ENCODE measurements around the gene SLC9A5.

Gene SLC9A5, protein sequence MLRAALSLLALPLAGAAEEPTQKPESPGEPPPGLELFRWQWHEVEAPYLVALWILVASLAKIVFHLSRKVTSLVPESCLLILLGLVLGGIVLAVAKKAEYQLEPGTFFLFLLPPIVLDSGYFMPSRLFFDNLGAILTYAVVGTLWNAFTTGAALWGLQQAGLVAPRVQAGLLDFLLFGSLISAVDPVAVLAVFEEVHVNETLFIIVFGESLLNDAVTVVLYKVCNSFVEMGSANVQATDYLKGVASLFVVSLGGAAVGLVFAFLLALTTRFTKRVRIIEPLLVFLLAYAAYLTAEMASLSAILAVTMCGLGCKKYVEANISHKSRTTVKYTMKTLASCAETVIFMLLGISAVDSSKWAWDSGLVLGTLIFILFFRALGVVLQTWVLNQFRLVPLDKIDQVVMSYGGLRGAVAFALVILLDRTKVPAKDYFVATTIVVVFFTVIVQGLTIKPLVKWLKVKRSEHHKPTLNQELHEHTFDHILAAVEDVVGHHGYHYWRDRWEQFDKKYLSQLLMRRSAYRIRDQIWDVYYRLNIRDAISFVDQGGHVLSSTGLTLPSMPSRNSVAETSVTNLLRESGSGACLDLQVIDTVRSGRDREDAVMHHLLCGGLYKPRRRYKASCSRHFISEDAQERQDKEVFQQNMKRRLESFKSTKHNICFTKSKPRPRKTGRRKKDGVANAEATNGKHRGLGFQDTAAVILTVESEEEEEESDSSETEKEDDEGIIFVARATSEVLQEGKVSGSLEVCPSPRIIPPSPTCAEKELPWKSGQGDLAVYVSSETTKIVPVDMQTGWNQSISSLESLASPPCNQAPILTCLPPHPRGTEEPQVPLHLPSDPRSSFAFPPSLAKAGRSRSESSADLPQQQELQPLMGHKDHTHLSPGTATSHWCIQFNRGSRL

DNA sequence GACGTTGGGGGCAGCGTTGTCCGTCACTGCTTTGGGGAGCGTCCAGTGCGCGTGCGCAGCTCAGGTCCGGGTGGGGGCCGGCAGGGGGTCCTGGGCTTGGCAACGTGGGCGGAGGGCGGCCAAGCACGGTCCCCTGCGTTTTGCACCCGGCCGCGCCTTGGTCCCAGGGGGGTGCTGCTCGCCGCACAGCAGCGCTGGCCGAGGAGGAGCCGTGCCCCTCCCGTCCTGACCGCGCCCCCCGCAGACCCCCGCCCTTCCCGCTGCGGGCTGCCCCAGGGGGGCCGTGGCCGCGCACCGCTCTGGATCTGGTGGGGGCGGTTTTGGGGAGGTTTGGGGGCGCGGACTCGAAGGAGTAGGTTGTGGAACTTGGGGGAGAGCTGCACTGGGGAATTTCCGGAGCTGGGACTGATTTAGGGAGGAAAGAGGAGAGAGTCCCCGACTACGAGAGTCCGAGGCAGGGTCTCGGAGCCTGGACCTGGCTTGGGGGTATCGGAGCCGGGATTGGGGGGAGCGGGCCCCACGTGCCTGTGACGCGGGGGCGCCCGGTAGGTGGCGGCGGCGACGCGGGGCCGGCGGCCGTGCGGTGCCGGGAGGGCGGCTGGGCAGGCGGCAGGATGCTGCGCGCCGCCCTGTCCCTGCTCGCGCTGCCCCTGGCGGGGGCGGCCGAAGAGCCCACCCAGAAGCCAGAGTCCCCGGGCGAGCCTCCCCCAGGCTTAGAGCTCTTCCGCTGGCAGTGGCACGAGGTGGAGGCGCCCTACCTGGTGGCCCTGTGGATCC lies at the start of gene SLC9A5:
TSS of gene SLC9A5 (plus strand) at position 579 of the 777 bp plus-strand sequence. CDS start at position 615, 36 bp downstream.
- DNase-seq (ENCODE audit: low spot score), result no peak

DNA sequence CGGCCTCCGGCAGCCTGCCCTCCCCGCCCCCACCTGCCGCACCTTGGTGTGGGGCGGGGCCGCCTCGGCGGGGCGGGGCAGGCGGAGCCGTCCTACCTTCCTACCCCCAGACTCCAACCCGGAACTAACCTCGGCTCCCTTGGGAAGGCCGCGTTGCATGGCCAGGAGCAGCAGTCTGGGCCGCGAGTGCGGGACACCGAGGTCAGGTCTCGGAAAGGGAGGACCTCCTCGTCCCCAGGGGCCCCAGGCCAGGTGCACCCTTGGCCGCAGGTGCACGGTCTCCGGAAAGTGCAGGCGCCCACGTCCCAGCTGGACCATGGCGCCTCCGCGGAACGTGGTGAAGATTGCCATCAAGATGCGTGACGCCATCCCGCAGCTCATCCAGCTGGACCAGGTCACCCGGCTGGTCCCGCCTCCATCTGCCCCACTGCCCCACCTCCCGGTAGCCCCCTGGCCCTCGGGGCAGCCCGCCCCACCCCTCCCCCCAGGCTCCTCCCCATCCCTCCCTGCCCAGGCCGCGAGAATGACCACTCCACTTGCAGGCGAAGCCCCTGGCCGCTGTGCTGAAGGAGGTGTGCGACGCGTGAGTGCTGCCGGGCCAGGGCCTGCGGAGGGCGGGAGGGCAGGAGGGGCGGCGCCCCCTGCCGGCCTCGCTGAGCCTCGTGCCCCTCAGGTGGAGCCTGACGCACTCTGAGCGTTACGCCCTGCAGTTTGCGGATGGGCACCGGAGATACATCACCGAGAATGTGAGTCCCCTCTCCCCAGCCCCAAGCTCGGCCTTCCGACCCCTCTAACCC lies 49.6 kb upstream of the SLC9A5 start, which contains the start of gene ELMO3:
TSS of gene ELMO3 (plus strand) at position 121 of the 797 bp plus-strand sequence. CDS start at position 317, 196 bp downstream.
- DNase-seq (ENCODE audit: low spot score), result no peak

DNA sequence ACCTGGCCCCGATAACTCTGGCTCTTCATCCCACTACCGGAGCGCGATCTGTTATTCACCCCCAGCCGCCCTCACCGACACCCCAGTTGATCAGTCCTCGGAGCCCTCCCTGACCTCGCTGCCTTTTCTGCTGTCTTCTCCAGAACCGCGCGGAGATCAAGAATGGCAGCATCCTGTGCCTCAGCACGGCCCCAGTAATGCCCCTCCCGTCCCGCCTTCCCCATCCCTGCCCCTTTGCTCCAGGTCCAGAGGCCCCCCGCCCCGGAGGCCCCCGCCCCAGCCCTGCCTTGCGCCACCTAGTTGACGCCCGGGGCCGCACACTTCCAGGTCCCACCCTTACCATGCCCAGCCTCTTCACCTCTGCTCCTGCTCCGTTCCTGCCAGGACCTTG lies 49.0 kb upstream of the SLC9A5 start:
- DNase-seq (ENCODE audit: low spot score), result no peak

DNA sequence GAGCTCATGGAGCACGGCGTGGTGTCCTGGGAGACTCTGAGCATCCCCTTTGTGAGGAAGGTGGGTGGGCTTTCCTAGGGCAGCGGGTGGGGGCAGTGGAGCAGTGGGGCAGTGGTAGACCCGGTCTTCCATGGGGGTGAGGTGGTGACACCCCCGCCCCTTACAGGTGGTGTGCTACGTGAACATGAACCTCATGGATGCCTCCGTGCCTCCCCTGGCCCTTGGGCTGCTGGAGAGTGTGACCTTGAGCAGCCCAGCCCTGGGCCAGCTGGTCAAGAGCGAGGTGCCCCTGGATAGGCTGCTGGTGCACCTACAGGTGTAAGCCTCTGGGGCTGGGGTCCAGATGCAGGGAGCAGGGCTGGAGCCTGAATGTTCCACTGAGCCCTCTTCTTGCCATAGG lies 48.3 kb upstream of the SLC9A5 start:
- DNase-seq (ENCODE audit: low spot score), result no peak

DNA sequence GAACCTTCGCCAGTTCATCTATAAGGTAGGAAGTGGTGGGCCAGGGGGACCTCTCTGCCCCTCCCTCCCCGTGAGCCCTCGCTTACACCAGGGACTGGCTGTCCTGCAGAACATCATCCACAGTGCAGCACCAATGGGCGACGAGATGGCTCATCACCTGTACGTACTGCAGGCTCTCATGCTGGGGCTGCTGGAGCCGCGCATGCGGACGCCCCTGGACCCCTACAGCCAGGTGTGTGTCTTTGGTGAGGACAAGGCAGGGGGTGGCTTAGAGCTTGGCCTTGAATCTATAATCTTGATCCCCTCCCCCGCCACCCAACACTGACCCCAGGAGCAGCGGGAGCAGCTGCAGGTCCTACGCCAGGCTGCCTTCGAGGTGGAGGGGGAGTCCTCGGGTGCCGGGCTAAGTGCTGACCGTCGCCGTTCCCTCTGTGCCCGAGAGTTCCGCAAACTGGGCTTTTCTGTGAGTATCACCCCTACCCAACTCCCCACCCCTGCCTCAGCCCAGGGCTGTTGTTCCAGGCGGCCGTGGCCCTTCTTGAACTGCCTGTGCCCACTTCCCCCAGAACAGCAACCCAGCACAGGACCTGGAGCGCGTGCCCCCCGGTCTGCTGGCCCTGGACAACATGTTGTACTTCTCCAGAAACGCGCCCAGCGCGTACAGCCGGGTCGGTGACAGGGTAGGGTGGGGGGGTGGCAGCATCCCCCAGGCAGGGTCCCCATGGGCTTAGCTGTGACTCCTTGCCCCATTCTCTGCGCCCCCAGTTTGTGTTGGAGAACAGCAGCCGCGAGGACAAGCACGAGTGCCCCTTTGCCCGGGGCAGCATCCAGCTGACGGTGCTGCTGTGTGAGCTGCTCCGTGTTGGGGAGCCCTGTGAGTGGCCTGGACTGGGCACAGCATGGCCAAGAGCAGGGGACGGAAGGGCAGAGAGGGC lies 47.1 kb upstream of the SLC9A5 start:
- DNase-seq (ENCODE audit: low spot score), result no peak

DNA sequence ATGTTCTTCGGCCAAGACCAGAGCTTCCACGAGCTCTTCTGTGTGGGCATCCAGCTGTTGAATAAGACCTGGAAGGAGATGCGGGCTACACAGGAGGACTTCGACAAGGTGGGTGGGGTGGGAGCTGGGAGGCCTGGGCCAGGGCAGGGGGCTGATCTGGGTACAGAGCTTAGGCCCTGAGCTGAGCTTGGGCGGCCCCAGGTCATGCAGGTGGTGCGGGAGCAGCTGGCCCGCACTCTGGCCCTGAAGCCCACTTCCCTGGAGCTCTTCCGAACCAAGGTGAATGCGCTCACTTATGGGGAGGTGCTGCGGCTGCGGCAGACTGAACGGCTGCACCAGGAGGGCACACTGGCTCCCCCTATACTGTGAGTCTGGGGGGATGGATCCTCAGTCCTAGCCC lies 46.4 kb upstream of the SLC9A5 start:
- DNase-seq (ENCODE audit: low spot score), result no peak

DNA sequence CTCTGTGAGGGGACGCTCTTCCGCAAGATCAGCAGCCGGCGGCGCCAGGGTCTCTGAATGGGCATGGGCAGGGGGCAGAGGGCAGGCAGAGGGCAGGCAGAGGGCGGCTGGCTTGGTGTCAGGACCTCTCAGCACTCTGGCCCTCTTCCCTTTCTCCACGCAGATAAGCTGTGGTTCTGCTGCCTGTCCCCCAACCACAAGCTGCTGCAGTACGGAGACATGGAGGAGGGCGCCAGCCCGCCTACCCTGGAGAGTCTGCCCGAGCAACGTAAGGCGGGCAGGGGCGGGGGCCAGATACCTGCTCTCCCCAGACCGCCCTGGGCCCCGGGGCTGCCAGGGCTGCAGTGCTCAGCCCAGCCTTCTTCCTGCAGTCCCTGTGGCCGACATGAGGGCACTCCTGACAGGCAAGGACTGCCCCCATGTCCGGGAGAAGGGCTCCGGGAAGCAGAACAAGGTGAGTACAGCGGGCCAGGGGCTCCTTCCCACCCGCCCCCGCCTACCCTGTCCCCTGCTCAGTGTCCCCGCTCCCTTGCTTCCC lies 45.8 kb upstream of the SLC9A5 start:
- no peak for DNase-seq (ENCODE audit: low spot score)

DNA sequence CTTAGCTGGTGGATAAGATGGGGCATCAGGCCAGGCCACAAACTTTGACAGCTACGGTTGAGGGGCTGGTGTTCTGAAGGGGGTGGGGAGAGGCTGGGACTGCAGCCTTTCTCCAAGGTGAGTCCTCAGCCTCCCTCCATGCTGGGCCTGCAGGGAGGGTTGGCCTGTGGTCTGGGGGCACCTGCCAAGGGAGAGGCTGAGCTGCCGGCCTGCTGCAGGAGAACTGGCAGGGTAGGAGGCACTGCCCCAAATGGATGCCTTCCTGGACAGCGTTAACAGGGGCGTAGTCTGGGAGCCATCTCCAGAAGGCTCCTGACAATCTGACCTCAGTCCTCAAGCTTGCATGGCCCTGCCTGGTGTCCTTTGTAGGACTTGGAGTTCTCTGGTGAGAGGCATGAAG lies 44.7 kb upstream of the SLC9A5 start:
- DNase-seq (ENCODE audit: low spot score), result no peak

DNA sequence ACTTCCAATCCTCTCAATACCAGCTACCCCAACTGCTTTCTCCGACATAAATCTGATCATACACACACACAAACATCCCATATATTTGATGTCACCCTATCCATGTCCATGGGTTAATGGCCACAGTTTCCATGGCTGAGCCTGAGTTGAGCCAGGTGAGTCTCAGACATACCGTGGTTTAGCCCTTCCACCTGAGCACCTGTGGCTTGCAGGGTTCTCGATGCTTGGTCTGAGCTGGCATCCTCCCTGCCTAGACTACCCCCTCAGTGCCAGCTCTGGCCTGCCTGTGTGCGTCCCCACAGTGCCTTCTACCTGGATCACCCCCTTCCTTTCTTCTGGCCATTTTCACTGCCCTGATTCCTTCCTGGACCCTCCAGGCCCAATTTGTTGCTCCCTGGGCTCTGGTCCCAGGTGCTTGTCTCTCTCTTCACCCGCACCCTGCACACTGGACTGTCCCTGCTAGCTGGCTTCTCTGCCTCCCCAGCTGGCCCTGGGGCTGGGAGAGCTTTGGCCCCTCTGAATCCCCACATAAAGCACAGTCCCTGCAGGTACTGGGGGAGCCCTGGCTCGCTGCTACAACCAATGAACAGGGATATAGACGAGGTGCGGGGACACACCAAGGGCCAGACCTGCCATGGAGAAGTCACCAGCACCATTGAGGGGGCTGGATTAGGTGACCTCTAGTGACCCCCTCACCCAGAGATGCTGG lies 42.5 kb upstream of the SLC9A5 start:
- DNase-seq (ENCODE audit: low spot score), result no peak

DNA sequence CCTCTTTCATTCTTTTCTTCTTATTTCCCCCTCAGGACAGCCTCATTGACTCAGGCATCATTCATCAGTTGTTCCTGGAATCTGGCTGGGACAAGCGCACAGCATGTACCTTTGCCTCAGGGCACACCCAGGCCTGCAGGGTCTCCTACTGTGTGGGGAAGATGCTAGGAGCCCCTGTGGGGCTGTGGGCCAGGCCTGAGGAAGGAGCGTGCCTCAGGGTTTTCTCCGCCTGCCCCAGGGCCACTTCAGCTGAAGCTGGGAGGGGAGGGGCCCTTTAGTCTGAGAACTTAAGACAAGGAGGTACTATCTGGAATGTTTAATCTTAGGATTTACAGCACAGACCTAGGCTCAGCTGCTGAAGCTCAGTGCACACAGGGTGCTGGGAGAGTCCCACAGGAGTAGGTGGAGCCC lies 41.9 kb upstream of the SLC9A5 start:
- no peak for DNase-seq (ENCODE audit: low spot score)

DNA sequence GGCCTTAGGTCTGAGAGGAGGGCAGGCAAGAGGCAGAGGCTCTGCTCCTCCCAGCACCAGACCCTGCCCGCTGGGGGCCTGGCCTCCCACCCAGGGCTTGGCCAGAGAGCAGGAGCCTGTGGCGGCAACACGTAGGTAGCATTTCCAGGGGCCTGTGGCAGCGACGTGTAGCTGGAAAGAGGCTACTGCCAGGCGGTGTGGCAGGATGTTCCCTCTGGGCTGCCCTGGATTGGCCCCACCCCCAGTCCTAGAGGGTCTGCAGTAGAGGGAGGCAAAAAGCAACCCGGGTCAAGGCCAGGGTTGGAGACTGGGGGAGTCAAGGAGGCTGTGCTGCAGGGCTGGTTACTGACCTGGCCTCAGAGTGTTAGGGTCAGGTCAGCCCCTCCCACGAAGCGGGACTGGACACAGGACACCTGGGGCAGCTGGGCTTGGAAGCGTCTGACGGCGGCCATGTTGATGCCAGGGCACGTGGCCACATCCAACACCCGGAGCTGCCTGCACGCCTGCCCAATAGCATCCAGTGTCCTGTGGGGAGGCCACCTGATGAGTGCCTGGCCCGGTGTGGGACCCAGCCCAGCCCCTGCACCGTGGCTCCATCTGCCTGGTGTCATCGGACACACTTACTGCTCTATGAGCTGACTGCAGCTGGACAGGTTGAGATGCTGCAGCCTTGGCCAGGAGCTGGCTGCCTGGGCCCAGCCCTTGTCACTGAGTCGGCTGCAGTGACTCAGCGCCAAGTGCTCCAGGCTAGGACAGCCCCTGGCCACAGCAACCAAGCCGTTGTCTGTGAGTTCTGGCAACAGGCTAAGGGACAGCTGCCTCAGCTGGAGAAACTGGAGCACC lies 41.3 kb upstream of the SLC9A5 start:
- no peak for DNase-seq (ENCODE audit: low spot score)

DNA sequence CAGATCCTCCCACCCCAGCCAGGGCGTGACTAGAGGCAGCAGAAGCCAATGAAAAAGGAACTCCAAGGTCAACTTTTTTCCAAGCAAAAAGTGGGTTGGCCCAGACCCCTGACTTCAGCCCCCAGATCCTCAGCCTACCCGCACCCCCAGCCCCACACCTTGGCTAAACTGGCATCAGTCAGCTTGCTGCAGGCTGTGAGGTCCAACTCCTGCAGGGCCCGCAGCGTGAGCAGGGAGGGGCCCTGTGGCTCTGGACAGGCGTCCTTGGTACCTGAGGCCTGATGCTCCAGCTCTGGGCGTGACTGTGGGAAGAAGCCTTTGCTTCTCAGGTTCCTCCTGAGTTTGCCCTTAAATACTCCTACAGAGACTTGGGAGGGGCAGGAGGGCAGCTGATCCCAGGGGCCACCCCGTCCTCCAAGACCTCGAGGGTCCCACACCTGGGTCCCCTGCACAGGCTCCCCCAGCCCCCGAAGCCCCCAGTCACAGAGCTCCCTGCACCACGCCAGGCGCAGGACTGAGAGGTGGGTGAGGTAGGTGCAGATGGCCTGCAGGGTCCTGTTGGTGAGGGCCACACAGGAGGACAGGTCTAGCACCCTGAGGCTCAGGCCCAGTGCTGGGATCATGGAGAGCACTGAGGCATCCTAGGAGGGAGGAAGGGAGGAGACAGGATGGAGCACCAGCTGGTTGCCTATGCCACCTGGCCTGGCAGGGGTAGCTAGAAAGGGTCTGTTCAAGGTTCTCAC lies 40.5 kb upstream of the SLC9A5 start:
- DNase-seq (ENCODE audit: low spot score), result no peak

DNA sequence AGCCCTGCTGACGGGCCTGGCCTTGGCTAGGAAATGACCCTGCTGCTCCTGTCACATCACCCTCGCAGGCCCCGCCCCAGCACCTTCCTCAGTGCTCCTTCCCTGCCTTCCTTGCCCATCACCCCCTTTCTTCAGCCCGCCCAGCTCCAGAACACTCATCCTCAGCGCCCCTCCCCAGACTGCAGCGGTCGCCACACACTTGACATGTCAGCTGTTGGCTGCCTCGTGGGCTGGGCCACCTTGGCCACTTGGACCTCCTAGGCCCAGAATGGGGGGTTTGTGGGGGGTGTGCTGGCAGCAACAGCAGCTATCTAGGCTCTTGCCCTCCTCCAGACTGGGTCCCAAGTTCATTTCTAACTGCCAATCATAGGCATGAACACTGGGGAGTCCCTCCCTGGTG lies 39.2 kb upstream of the SLC9A5 start:
- no peak for DNase-seq (ENCODE audit: low spot score)

DNA sequence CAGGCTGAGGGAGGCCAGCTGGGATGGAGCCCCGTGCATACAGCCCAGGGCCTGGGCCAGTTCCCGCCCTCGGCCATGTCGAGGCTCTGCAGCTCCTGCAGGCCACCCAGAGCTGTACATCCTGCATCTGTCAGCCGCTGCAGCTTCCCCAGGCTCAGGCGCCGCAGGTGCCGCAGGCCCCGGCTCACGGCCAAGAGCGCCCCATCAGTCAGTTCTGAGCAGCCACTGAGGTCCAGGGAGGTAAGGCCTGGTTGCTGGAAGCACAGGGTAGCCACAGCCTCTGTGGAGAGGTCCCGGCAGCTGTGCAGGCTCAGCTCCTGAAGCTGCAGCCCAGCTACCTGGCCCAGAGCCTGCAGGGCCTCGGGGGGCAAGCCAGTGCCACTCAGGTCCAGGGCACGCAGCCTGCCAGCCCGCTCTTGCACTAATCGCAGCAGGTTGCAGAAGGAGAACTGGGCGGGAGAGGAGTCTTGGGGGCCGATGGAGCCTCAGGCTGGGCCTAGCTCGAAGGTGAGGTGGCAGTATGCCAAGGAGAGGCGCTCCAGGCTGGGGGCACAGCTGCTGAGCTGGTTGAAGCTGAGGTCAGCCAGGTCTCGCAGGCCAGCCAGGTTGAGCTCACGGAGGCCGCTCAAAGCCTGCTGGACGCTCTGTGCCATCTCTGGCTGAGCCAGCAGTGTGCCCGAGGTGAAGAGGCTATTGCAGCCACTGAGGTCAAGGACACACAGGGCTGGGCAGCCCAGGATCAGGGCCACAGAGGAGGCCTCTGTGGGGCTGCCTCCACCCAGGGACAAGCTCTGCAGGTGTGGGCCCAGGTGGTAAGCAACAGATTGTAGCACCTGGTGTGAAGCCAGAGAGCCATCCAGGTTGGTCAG lies 38.5 kb upstream of the SLC9A5 start:
- DNase-seq (ENCODE audit: low spot score), result no peak

DNA sequence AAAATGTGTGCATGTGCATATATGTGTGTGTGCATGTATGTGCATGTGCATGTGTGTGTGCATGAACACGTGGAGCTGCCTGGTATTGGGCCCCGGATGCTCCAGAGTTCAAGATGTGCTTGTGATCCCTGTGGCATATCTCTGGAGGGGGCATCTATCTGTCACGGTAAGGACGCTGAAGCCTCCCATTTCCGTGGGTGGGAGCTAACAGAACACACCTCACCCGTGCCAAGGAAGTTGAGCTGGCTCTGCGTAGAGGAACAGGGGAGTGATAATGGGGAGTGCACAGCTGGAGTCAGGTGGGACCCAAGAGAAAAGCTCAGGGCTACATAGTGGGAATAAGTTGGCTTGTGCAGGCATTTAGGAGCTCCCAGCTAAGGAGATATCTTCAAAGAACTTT lies 37.1 kb upstream of the SLC9A5 start:
- DNase-seq (ENCODE audit: low spot score), result no peak

DNA sequence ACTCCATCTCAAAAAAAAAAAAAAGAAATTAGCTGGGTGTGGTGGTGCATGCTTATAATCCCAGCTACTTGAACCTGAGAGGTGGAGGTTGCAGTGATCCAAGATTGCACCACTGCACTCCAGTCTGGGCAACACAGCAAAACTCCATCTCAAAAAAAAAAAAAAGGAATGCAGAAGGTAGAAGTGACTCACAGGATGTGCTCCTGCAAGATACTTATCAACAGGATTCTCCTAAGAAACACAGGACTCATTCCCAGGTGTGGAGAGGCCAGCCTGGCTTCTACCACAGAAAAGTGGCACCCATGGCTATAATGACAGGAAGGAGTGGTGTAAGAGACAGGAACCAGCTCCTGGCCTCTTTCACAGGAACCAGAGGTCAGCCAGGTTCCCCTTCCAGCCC lies 36.0 kb upstream of the SLC9A5 start:
- DNase-seq (ENCODE audit: low spot score), result no peak

Data from kidney capillary endothelial cell (primary cell).